AG04449 (cell line): Measurements from ENCODE around the gene GYPC.

Experiments
- CTCF ChIA-PET: fragments of 350-600 bp; formaldehyde crosslinking; extraction: SDS; loops from one replicate; lab custom pipeline; 2021; ENCODE audit warnings: antibody characterized with exemption; lab: Yijun Ruan, JAX
- POLR2A ChIA-PET: fragments of 400-600, 350-600 bp; formaldehyde crosslinking; extraction: SDS; loops from one replicate; lab custom pipeline; 2020; ENCODE audit warnings: antibody characterized with exemption, inconsistent platforms; lab: Yijun Ruan, JAX
- DNase-seq: peaks from one replicate; pipeline ENCODE4 v3.0.0-alpha.2; 2010; ENCODE audit warnings: low read depth, low spot score
- H3K4me3 ChIP-seq: 2 replicates; pipeline ENCODE4 v1.5.1; 2011; ENCODE audit warnings: low read depth, mild to moderate bottlenecking, control low read depth, low read length
- TF ChIP-seq, protein P1 (sequence below): IDR thresholded peaks from one replicate; pipeline ENCODE4 v1.5.1; 2011; ENCODE audit warnings: mild to moderate bottlenecking, moderate library complexity, low read length, control low read depth, inconsistent platforms; ENCODE audit not compliant: insufficient read depth; ENCODE audit errors: missing control alignments

The GYPC gene

GRCh38 chr2:126739141-126739540, 83.2 kb downstream of the GYPC start:
- ChIA-PET CTCF (no interaction called here), POLR2A (no interaction called here)
- no peak for DNase-seq
- no peak overlapping the region for H3K4me3 ChIP-seq
- TF ChIP-seq, protein P1, sequence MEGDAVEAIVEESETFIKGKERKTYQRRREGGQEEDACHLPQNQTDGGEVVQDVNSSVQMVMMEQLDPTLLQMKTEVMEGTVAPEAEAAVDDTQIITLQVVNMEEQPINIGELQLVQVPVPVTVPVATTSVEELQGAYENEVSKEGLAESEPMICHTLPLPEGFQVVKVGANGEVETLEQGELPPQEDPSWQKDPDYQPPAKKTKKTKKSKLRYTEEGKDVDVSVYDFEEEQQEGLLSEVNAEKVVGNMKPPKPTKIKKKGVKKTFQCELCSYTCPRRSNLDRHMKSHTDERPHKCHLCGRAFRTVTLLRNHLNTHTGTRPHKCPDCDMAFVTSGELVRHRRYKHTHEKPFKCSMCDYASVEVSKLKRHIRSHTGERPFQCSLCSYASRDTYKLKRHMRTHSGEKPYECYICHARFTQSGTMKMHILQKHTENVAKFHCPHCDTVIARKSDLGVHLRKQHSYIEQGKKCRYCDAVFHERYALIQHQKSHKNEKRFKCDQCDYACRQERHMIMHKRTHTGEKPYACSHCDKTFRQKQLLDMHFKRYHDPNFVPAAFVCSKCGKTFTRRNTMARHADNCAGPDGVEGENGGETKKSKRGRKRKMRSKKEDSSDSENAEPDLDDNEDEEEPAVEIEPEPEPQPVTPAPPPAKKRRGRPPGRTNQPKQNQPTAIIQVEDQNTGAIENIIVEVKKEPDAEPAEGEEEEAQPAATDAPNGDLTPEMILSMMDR: no peak

DNA sequence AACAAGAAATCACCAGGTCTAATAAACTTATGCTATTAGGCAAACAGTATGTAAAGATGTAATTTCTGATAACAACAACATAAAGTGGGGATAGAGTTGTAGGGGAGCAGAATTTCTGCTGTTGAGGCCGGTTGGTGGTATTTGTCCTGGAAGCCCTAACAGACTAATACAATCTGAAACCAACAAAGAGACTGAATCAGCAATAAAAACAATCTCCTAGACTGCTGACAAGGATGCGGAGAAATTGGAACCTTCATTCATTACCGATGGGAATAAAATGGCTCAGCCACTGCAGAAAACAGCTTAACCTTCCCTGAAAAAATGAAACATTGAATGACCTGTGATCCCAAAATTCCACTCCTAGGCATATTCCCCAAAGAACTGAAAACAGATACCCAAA, 88.7 kb downstream of the GYPC start:
- ChIA-PET POLR2A (no interaction called here), CTCF (interaction anchor here (0.7 kb wide), 1 partner anchor 64 kb away, joined by 3 read pairs; no protein-coding TSS in a partner anchor)
- TF ChIP-seq, protein P1: no peak

More for the DNA sequence above, 88.7 kb downstream of the GYPC start:
- no peak overlapping the region for H3K4me3 ChIP-seq
- no peak for DNase-seq
